VCaP (cell line): ENCODE measurements around the gene FYCO1.

Experiments used
- H3K27ac ChIP-seq: fragments of 450-650 bp; 2 replicates; pipeline ENCODE4 v1.5.1; 2017
- CTCF ChIP-seq: fragments of 450-650 bp; conservative IDR thresholded peaks from 2 replicates; pipeline ENCODE4 v1.5.1; 2017; ENCODE audit warnings: mild to moderate bottlenecking, moderate library complexity

Gene FYCO1

GRCh38 chr3:46027736-46028397, 32.2 kb upstream of the FYCO1 start:
- TF ChIP-seq CTCF: no peak
- H3K27ac ChIP-seq: no peak overlapping the region

- TF ChIP-seq CTCF: no peak
- H3K27ac ChIP-seq: no peak within 1 kb of the TSS
These were observed 31.5 kb upstream of the FYCO1 start, which contains the start of gene XCR1 for GRCh38 chr3:46027021-46027705. Gene XCR1 (minus strand): TSS chr3:46027483. CDS start chr3:46021947, 5,536 bp downstream.

- no peak for TF ChIP-seq CTCF
- H3K27ac ChIP-seq: no peak overlapping the region
These were observed 29.5 kb upstream of the FYCO1 start for GRCh38 chr3:46025139-46025538.

- TF ChIP-seq CTCF: no peak
- H3K27ac ChIP-seq: no peak overlapping the region
These were observed 28.5 kb upstream of the FYCO1 start for GRCh38 chr3:46024131-46024530.

- H3K27ac ChIP-seq: no peak overlapping the region
- TF ChIP-seq CTCF: no peak
These were observed 27.5 kb upstream of the FYCO1 start for GRCh38 chr3:46022909-46023785.

GRCh38 chr3:46021516-46021915, 25.9 kb upstream of the FYCO1 start:
- no peak overlapping the region for H3K27ac ChIP-seq
- no peak for TF ChIP-seq CTCF

- no peak for TF ChIP-seq CTCF
- no peak overlapping the region for H3K27ac ChIP-seq
These were observed 25.3 kb upstream of the FYCO1 start for GRCh38 chr3:46020766-46021510.
